ENCODE results near the gene KCNS3.

GRCh38 chr2:17850151-17850550 lies 28.3 kb upstream of the KCNS3 start:
- no peak for TF ChIP-seq POLR2A (IDR thresholded peaks at IDR 0.05)
- TF ChIP-seq CTCF (IDR thresholded peaks at IDR 0.05) = no peak
